Activated CD8-positive, alpha-beta memory T cell treated with anti-CD3 and anti-CD28 coated beads, Interleukin-2, amount 50 U/mL, for 48 hours (primary cell): ENCODE measurements around the gene SPATA6.
"Not testable (repeated sequence)": the region's sequence is repeated elsewhere in the genome, so short reads cannot be mapped to it uniquely, and the experiment has no call there.

Experiments
- DNase-seq: peaks from one replicate; pipeline ENCODE4 v3.0.0-alpha.2; 2020

The SPATA6 gene

GRCh38 chr1:48450505-48450904 is 21.5 kb downstream of the SPATA6 start:
- no peak for DNase-seq

- no peak for DNase-seq
Measured at GRCh38 chr1:48448932-48449331, 23.1 kb downstream of the SPATA6 start.

- not testable (repeated sequence) for DNase-seq
Measured at GRCh38 chr1:48444186-48444585, 27.8 kb downstream of the SPATA6 start.

GRCh38 chr1:48442864-48443619 is 29.0 kb downstream of the SPATA6 start:
- DNase-seq: no peak

- not testable (repeated sequence) for DNase-seq
Measured at GRCh38 chr1:48440786-48441185, 31.2 kb downstream of the SPATA6 start.

GRCh38 chr1:48439380-48439779 is 32.6 kb downstream of the SPATA6 start:
- DNase-seq: no peak

- DNase-seq: not testable (repeated sequence)
Measured at GRCh38 chr1:48437379-48437778, 34.6 kb downstream of the SPATA6 start.

GRCh38 chr1:48435312-48436002 is 36.5 kb downstream of the SPATA6 start:
- DNase-seq: not testable (repeated sequence)

- no peak for DNase-seq
Measured at GRCh38 chr1:48430832-48431231, 41.2 kb downstream of the SPATA6 start.

GRCh38 chr1:48422009-48422408 is 50.0 kb downstream of the SPATA6 start:
- DNase-seq: no peak

- DNase-seq: no peak
Measured at GRCh38 chr1:48418742-48419141, 53.3 kb downstream of the SPATA6 start.

GRCh38 chr1:48415050-48415449 is 57.0 kb downstream of the SPATA6 start:
- no peak for DNase-seq

GRCh38 chr1:48414264-48414663 is 57.7 kb downstream of the SPATA6 start:
- DNase-seq: no peak

GRCh38 chr1:48405940-48406339 is 66.1 kb downstream of the SPATA6 start:
- DNase-seq: no peak

GRCh38 chr1:48405400-48405799 is 66.6 kb downstream of the SPATA6 start:
- DNase-seq: no peak

- no peak for DNase-seq
Measured at GRCh38 chr1:48402599-48402998, 69.4 kb downstream of the SPATA6 start.

GRCh38 chr1:48396208-48396607 is 75.8 kb downstream of the SPATA6 start:
- DNase-seq: no peak

- DNase-seq: no peak
Measured at GRCh38 chr1:48391926-48392325, 80.1 kb downstream of the SPATA6 start.

GRCh38 chr1:48387409-48387808 is 84.6 kb downstream of the SPATA6 start:
- DNase-seq: no peak

GRCh38 chr1:48374785-48375184 is 97.2 kb downstream of the SPATA6 start:
- DNase-seq: no peak

GRCh38 chr1:48371598-48371997 is 100.4 kb downstream of the SPATA6 start:
- no peak for DNase-seq

GRCh38 chr1:48362901-48363300 is 109.1 kb downstream of the SPATA6 start:
- DNase-seq: no peak

- no peak for DNase-seq
Measured at GRCh38 chr1:48356901-48357300, 115.1 kb downstream of the SPATA6 start.

GRCh38 chr1:48344373-48344772 is 127.6 kb downstream of the SPATA6 start:
- DNase-seq: no peak

- DNase-seq: no peak
Measured at GRCh38 chr1:48341221-48341620, 130.8 kb downstream of the SPATA6 start.
